ENCODE measurements around the gene TRIM14. TPM values are rescaled to one million over a fixed set of nuclear protein-coding genes. Genes with fewer than 3 reads are reported as not detected.

TRIM14 gene, protein sequence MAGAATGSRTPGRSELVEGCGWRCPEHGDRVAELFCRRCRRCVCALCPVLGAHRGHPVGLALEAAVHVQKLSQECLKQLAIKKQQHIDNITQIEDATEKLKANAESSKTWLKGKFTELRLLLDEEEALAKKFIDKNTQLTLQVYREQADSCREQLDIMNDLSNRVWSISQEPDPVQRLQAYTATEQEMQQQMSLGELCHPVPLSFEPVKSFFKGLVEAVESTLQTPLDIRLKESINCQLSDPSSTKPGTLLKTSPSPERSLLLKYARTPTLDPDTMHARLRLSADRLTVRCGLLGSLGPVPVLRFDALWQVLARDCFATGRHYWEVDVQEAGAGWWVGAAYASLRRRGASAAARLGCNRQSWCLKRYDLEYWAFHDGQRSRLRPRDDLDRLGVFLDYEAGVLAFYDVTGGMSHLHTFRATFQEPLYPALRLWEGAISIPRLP
- total RNA-seq, result 3.0 and 8.0 TPM in 2 replicates

DNA sequence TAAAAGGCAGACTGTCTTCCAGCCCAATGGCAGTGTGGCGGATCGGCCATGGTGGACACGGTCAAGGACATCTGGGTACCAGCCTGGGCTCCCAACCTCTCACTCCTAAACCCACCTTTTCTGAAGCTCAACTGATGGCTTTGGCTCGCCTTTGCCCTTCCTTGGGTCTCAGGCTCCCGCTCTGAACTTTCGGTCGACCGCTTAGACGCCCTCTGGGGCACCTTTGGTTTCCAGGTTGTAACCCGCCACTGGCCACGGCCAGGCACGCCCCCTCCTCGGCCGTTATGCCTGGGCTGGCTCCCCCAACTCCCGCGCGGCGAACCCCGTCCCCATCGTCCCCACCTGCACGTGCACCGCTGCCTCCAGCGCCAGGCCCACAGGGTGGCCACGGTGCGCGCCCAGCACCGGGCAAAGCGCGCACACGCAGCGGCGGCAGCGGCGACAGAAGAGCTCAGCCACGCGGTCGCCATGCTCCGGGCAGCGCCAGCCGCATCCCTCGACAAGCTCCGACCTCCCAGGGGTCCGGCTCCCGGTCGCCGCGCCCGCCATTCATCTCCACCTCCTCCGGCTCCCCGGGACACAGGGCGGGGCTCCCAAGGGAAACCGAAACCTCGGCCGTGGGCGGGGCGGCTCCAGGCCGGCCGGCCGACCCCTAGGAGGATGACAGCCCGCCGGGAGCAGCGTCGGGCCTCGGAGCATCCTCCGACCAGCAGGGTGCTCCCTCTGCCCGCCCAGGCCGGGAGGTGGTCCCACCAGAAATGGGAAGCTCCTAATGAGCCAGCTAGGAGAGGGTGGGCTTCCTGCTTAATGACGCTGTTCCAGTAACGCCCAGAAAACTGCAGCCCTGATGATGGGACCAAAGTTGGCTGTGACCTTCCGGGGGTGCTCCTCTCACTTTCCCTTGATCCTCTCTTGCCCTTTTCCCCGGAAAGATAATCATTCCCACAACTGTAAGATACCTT is at the start of gene TRIM14:
TSS of gene TRIM14 (minus strand) at position 583 of the 962 bp plus-strand sequence. CDS start at position 549, 34 bp downstream.

GRCh38 chr9:98056269-98057137 is 62.5 kb downstream of the TRIM14 start, which contains the start of gene NANS:
NANS (plus strand) TSS chr9:98056732; CDS start chr9:98056809, 77 bp downstream.

Other genes starting within 250 kb of the TRIM14 start
- 9.5 and 12.2 TPM in 2 replicates for gene TRMO, start 196.7 kb downstream of the TRIM14 start, total RNA-seq
- not detected in 2 replicates for gene HEMGN, start 181.1 kb downstream of the TRIM14 start, total RNA-seq
- 6.2 and 9.3 TPM in 2 replicates for gene ANP32B, start 135.9 kb downstream of the TRIM14 start, total RNA-seq
- gene NANS, start 62.5 kb downstream of the TRIM14 start, total RNA-seq, result 84.6 and 87.3 TPM in 2 replicates
- gene CORO2A, start 73.4 kb upstream of the TRIM14 start, total RNA-seq, result 0.30 and 0.37 TPM in 2 replicates
- 10.7 and 26.7 TPM in 2 replicates for gene TBC1D2, start 136.4 kb upstream of the TRIM14 start, total RNA-seq

Measured in smooth muscle cell of the umbilical artery (primary cell).